CD4-positive, alpha-beta T cell treated with Interleukin-15 for 4 hours (primary cell): ENCODE results near the gene VAV2.
"Not testable (repeated sequence)": the region's sequence is repeated elsewhere in the genome, so short reads cannot be mapped to it uniquely, and the experiment has no call there.

Experiments
- DNase-seq: peaks from one replicate; pipeline ENCODE4 v3.0.0-alpha.2; 2020; ENCODE audit warnings: low spot score

The VAV2 gene

DNA sequence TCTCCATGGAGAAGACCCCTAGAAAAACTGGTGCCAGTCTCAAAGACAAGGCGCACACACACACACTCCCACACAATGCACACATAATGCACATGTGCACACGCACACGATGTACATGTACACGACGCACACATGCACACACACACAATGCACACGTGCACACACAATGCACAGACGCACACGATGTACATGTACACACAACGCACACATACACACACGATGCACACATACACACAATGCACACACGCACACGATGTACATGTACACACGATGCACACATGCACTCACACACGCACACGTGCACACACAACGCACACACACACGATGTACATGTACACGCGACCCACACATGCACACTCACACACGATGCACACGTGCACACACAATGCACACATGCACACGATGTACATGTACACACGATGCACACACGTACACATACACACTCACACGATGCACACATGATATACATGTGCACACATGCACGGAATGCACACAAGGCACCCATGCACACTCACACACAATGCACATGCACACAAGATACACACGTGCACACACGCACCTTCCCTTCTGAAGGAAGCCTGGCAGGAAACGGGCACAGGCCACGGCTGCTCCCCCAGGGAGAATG is 76.5 kb downstream of the VAV2 start:
- no peak for DNase-seq

DNA sequence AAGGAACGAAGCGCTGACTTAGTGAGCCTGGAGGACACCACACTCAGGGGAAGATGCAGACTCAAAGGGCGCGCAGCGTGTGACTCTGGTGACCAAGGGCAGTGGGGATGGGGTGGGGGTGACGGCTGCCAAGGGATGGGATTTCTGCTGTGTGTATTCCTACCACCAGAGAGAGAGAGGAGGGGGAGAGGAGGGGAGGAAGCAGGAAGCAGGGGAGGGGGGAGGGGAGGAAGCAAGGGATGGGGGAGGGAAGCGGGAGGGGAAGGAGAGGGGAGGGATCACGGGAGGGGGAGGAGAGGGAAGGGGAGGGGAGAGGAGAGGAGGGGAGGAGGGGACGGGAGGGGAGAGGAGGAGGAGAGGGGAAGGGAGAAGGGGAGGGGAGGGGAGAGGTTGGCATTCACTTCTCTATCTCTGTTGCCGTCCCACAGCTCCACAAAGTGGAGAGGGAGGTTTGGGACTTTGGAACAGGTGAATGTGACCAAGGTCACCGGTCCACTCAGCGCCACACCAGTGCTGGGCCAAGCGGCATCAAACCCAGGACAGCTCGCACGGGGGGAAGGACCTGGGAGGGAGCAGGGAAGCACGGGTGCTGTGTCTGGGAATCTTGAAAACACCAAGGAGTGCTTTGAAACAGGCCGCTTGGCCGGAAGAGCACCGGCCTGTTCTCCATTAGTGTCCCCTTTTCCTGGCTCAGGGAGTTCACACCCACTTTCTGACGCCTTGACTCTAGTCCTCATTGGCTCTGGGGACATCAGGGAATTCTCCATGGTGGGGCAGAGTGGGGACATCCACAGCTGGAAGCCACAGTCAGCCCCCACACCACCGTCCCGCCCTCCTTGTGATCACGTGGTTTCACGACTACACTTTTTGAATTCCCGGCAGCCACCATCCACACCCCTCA is 77.4 kb downstream of the VAV2 start:
- no peak for DNase-seq

DNA sequence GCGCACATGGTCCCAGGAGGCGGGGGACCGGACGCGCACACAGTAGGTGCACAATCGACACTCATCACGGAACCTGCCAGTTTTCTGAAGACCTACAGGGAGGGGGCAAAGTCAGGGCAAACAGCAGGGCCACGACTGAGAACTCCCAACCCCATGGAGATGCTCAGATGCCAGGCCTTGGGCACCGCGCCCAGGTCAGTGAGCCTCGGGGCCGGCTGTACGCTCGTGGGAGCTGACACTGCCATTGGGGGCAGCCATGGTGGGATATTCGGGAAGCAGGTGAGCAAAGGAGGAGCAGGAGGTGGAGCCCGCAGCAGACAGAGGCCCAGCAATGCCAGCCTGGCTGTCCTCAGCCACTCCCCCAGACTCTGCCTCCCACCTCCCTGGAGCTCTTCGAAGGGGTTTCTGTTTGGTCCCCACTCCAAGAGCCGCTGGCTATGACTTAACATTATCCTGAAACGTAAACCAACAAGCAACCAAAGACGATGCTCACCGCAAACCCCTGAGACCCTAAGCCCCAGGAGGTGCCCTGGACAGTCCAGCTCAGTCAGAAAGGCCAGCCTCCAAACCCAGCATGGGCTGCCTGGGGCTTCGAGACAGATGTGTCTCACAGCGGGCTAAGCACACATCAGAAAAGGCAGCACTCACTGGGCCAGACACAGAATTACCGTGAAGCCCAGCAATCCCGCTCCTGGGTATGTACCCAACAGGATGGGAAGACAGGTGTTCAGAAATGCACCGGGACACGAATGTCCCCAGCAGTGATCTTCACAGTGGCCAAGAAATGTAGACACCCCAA is 78.4 kb downstream of the VAV2 start:
- no peak for DNase-seq

- no peak for DNase-seq
Observed at GRCh38 chr9:133910855-133911514, 81.1 kb downstream of the VAV2 start.

- DNase-seq: no peak
Observed at GRCh38 chr9:133906932-133907910, 84.9 kb downstream of the VAV2 start.

- DNase-seq: no peak
Observed at GRCh38 chr9:133906218-133906617, 85.9 kb downstream of the VAV2 start.

DNA sequence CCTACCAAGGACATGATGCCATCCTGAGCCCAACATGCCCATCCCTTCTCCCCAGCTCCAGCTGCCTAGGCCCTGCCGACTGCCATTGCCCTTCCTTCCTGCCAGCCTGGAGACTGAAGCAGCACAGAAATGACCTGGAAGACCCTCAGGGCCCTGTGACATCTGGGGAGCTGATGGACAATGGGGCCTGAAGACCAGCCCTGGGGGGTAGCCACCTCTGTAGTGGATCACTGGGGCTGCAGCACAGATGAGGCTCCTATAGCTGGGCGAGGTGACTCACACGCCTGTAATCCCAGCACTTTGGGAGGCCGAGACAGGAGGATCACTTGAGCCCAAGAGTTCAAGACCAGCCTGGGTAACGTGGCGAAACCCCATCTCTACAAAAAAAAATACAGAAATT is 86.6 kb downstream of the VAV2 start:
- DNase-seq: no peak

DNA sequence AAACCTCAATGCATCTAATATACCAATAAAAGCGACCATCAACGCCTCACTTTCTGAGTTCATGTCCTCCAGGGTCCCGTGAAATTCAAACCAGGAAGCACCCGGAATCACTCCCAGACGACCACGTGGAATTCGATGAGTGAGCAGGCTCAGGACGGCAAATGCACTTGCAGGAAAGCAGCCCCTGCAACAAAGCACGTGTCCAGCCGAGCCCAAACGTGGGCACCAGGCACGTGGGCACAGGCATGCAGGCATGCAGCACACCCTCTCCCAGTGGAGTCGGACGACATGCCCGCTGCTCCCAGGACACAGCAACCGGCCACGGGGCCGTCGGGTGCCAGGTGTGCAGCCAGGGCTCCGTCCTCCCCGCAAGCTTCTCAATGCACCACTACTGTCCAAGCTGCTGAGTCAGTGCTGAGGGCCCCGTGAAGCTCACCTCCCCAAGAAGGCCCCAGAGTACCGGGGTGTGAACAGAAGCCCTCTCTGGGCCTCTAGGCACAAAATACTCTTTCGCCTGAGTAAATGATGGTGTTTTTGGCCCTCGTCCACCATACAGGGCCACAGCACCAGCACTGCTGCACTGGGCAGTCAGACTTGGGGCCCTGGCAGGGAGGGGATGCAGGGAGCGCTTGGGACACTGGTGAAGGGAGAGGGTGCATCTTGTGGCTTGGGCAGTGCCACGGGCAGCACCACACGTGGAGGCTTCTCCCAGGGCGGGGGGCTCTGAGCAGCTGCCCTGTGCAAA is 87.6 kb downstream of the VAV2 start:
- no peak for DNase-seq

DNA sequence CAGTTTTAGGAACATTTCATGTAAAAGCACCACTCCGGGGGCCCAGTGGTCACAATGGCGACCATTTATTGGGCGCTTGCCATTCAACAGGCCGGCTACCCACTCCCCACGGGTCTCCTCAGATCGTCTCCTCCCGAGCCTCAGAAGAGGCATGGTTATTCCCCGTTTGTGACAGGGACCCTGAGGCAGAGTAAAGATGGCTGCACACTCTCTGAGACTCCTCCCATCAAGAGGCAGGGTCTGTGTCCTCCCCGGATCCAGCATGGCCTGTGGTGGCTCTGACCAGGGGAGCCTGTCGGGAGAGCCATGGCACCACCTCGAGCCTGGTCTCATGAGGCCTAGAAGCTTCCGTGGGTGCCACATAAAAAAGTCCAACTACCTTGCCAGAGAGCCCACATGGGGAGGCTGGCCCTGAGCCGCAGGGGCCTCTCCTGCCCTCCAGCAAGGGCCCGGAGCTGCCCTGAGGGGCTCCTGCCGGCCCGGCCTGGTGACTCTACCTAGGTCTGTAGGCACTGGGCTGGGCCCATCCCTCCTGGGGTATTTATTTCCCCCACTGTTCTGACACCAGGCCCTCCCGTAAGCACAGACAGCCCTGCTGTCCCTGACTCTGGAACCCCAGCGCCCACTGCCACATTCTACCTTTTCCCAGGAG is 90.8 kb downstream of the VAV2 start:
- DNase-seq: no peak

GRCh38 chr9:133897675-133898074 is 94.4 kb downstream of the VAV2 start:
- no peak for DNase-seq

- not testable (repeated sequence) for DNase-seq
Observed at GRCh38 chr9:133896007-133896406, 96.1 kb downstream of the VAV2 start.

DNA sequence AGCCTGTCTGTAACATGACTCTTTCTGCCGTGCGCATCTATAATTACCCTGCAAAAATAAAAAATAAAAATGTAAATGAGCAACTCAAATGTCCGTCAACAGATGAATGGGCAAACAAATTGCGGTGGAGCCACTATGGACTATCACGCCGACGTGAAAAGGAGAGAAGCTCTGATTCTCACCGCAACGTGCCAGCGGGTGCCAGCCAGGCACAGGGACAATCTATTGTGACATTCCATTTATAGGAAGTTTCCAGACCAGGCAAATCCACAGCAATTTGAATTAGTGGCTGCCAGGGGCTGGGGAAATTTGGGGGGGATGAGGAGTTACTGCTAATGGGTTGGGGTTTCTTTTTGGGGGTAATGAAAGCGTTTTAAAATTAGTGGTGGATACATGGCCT is 96.8 kb downstream of the VAV2 start:
- no peak for DNase-seq

GRCh38 chr9:133894377-133895321 is 97.5 kb downstream of the VAV2 start:
- no peak for DNase-seq

GRCh38 chr9:133893191-133893994 is 98.7 kb downstream of the VAV2 start:
- no peak for DNase-seq

GRCh38 chr9:133892193-133892920 is 99.8 kb downstream of the VAV2 start:
- DNase-seq: no peak

DNA sequence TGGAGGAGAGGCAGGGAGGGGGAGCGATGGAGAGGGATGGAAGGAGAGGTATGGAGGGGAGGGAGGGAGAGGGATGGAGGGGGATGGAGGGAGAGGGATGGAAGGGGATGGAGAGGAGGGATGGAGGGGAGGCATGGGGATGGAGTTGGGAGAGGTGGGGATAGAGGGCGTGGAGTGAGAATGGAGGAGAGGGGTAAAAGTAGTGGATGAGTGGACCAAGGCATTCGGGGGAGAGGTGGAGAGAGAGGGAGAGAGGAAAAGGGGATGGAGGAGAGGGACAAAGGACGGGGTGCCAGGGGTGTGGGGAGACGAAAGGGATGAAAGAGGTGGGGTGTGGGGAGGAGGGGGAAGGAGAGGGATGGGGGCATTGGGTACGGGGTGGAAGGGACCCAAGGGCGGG is 100.4 kb downstream of the VAV2 start:
- DNase-seq: no peak

DNA sequence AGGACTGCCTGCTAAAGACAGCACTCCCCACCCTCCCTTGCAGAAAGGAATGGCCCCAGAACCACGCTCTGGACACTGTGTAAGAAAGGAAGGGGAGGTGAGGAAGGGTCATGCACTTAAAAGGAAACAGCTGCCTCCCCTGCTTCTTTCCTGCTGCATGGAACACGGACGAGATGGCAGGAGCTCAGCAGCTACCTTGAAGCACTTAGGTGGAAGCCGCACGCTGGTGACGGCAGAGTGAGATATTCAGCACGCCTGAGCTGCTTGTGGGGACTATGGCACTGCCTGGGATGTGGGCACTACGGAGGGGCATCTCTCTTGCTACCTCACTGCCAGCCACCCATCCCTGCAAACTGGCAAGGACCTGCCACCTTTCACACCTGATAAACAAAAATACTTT is 101.5 kb downstream of the VAV2 start:
- DNase-seq: no peak
